K562 (cell line): ENCODE data around the gene ZNF564. TPM values are rescaled to one million over a fixed set of nuclear protein-coding genes. Genes with fewer than 3 reads are reported as not detected.

Source experiments
- ATAC-seq: fragments of 200-7000 bp; cut with Tn5 transposase; 3 replicates; pipeline ENCODE4 v1.9.1; 2020; ENCODE audit warnings: moderate library complexity
- BruUV-seq: library from RNA; stranded (reverse); fragments of 400-500 nt; replicated peaks from 2 replicates; lab custom pipeline; 2021; lab: Mats Ljungman, UMichigan
- CTCF ChIA-PET: fragments of 300-600 bp; formaldehyde crosslinking; extraction: SDS; loops from one replicate; lab custom pipeline; 2021; ENCODE audit warnings: low intra/inter-chr PET ratio; lab: Yijun Ruan, JAX
- POLR2A ChIA-PET: fragments of 300-600, 350-650 bp; sonication (Branson Sonifier 250); formaldehyde crosslinking; extraction: SDS; loops from one replicate; lab custom pipeline; 2021; ENCODE audit warnings: antibody characterized with exemption, inconsistent platforms; lab: Yijun Ruan, JAX
- DNase-seq, 4 experiments: peaks; one replicate each; pipeline versions ENCODE4 v3.0.0 to v3.0.0-alpha.2; 2011 to 2018; ENCODE audit warnings: low spot score in 3 of 4, mixed read lengths in 3 of 4; ENCODE audit errors: extremely low read depth in 1 of 4
- FAIRE-seq: peaks from 2 replicates; lab custom pipeline; 2011; peaks lifted over from hg19 to GRCh38; lab: Jason Lieb, UNC
- H2AFZ ChIP-seq: 2 replicates; pipeline ENCODE4 v1.6.0; 2011; ENCODE audit warnings: low read depth, low read length, control low read depth, inconsistent platforms
- H3K27ac ChIP-seq: fragments of 200-600 bp; 3 replicates; pipeline ENCODE4 v1.8.0; 2011; ENCODE audit warnings: low read depth, mild to moderate bottlenecking, control low read depth, inconsistent platforms, low read length, moderate library complexity, mixed read lengths; ENCODE audit errors: extremely low read depth
- H3K27me3 ChIP-seq, 2 experiments: fragments of 300-600 bp in 1 of 2; 2 replicates in 1 of 2; 3 replicates in 1 of 2; pipeline versions ENCODE4 v1.6.0 to v1.8.0; 2011; ENCODE audit warnings: inconsistent platforms in 2 of 2, low read length in 2 of 2, mild to moderate bottlenecking in 1 of 2, mixed read lengths in 1 of 2, moderate library complexity in 1 of 2; ENCODE audit not compliant: control insufficient read depth in 2 of 2, insufficient read depth in 2 of 2
- H3K36me3 ChIP-seq: fragments of 300-600 bp; 3 replicates; pipeline ENCODE4 v1.8.0; 2011; ENCODE audit warnings: mild to moderate bottlenecking, low read length, inconsistent platforms; ENCODE audit not compliant: control insufficient read depth, insufficient read depth
- H3K4me1 ChIP-seq, 2 experiments: fragments of 200-600 bp in 1 of 2; replicated peaks in 1 of 2; 2 replicates in 1 of 2; 3 replicates in 1 of 2; pipeline versions ENCODE4 v1.5.1 to v1.8.0; 2011; ENCODE audit warnings: inconsistent platforms in 2 of 2, low read length in 2 of 2, mild to moderate bottlenecking in 1 of 2, mixed read lengths in 1 of 2, moderate library complexity in 1 of 2; ENCODE audit not compliant: control insufficient read depth in 2 of 2, insufficient read depth in 2 of 2
- H3K4me2 ChIP-seq: 2 replicates; pipeline ENCODE4 v1.6.1; 2011; ENCODE audit warnings: low read length, control low read depth, inconsistent platforms, mixed read lengths; ENCODE audit not compliant: insufficient read depth
- H3K4me3 ChIP-seq: fragments of 200-600 bp; sonication (generic), shearing (Covaris generic); 2 replicates; pipeline ENCODE4 v1.5.1; 2016; ENCODE audit warnings: control low read depth, inconsistent platforms
- H3K79me2 ChIP-seq: fragments of 200-600 bp; 3 replicates; pipeline ENCODE4 v1.8.0; 2011; ENCODE audit warnings: low read length, inconsistent platforms; ENCODE audit not compliant: control insufficient read depth, insufficient read depth
- H3K9ac ChIP-seq, 2 experiments: 2 replicates each; pipeline versions ENCODE4 v1.6.0 to v1.6.1; 2011; ENCODE audit warnings: low read depth in 2 of 2, low read length in 2 of 2, control low read depth in 1 of 2, inconsistent platforms in 1 of 2, mild to moderate bottlenecking in 1 of 2, mixed read lengths in 1 of 2; ENCODE audit not compliant: insufficient read depth in 1 of 2
- H3K9me1 ChIP-seq: one replicate; pipeline ENCODE4 v1.6.0; 2011; ENCODE audit warnings: inconsistent platforms, mild to moderate bottlenecking, low read length, moderate library complexity; ENCODE audit not compliant: control insufficient read depth, insufficient read depth
- H3K9me3 ChIP-seq: replicated peaks from 2 replicates; pipeline ENCODE4 v1.5.1; 2011; ENCODE audit warnings: low read depth, low read length, inconsistent platforms; ENCODE audit not compliant: control insufficient read depth, insufficient read depth
- H4K20me1 ChIP-seq: replicated peaks from 2 replicates; pipeline ENCODE4 v1.6.1; 2011; ENCODE audit warnings: low read length, inconsistent platforms, mixed read lengths; ENCODE audit not compliant: control insufficient read depth, insufficient read depth
- BACH1 ChIP-seq: fragments of 200-800 bp; sonication (Bioruptor generic); IDR thresholded peaks from 2 replicates; pipeline ENCODE4 v1.6.1; 2016; ENCODE audit warnings: missing genetic modification characterization, missing compliant biosample characterization
- BCL6 ChIP-seq: fragments of 250-450 bp; sonication (Bioruptor Pico); IDR thresholded peaks from 2 replicates; pipeline ENCODE4 v1.4.0; 2020
- CBFA2T3 ChIP-seq: fragments of 450-650 bp; IDR thresholded peaks from 2 replicates; pipeline ENCODE4 v1.6.1; 2017
- ETS2 ChIP-seq: IDR thresholded peaks from 2 replicates; pipeline ENCODE4 v1.6.1; 2016; ENCODE audit warnings: borderline replicate concordance, missing genetic modification characterization, mild to moderate bottlenecking, moderate library complexity, missing compliant biosample characterization; ENCODE audit not compliant: poor library complexity, severe bottlenecking
- HNRNPLL ChIP-seq: fragments of 200-400 bp; formaldehyde crosslinking; IDR thresholded peaks from 2 replicates; pipeline ENCODE4 v1.6.1; 2017; ENCODE audit warnings: low read length, low read depth, mild to moderate bottlenecking; ENCODE audit not compliant: poor library complexity, severe bottlenecking
- SP1 ChIP-seq: sonication (generic); formaldehyde crosslinking; IDR thresholded peaks from 2 replicates; pipeline ENCODE4 v1.8.1; 2022; ENCODE audit warnings: mild to moderate bottlenecking, missing genetic modification reagents
- SREBF1 ChIP-seq: fragments of 150-350 bp; IDR thresholded peaks from 2 replicates; pipeline ENCODE4 v1.6.1; 2014; ENCODE audit warnings: antibody characterized with exemption, low read depth, low read length, borderline replicate concordance
- TCF7 ChIP-seq: sonication (generic); IDR thresholded peaks from 2 replicates; pipeline ENCODE4 v1.6.1; 2016; ENCODE audit warnings: antibody characterized with exemption, borderline replicate concordance
- ZKSCAN8 ChIP-seq: fragments of 200-800 bp; sonication (Bioruptor generic); IDR thresholded peaks from 2 replicates; pipeline ENCODE4 v1.6.1; 2016; ENCODE audit warnings: missing genetic modification characterization, missing compliant biosample characterization
- WGBS: fragments of 100-300 bp; shearing (Covaris generic); methylation state at CpG from one replicate; pipeline ENCODE4 v1.1.6; 2016; ENCODE audit warnings: low coverage, mixed read lengths; ENCODE audit not compliant: insufficient coverage; ENCODE audit errors: missing lambda C conversion rate; 5-methylcytosine and 5-hydroxymethylcytosine counted together
- in situ Hi-C: fragments of 300-500 bp; cut with MboI; formaldehyde crosslinking; loops from 4 replicates; pipeline ENCODE4 v1.15.0; 2018; ENCODE audit warnings: inconsistent platforms, mixed read lengths
- intact Hi-C: fragments of 100-400 bp; cut with micrococcal nuclease; formaldehyde crosslinking; loops from 2 replicates; pipeline ENCODE4 v1.14.2; 2022
- polyA plus RNA-seq, 8 experiments: library from polyadenylated mRNA; depleted of rRNA in 4 of 8; stranded (reverse) in 5 of 8; unstranded in 3 of 8; fragments of >200 nt; fragmentation: Nextera tagmentation in 2 of 8; fragmentation: Illumina TruSeq in 1 of 8; extraction: Ambion mirVana in 2 of 8; extraction: Trizol in 1 of 8; gene quantifications; 2 replicates each; pipeline versions ENCODE4 v1.2.1 to v1.2.3, GENCODE V29; 2011 to 2014; ENCODE audit warnings: inconsistent platforms in 1 of 8, missing spikeins in 1 of 8
- total RNA-seq, 7 experiments: library from RNA; depleted of rRNA in 6 of 7; stranded (reverse); fragments of >200 nt in 6 of 7; fragmentation: Illumina TruSeq in 2 of 7; extraction: Trizol in 2 of 7; gene quantifications; 2 replicates each; pipeline versions ENCODE4 v1.2.1 to v1.2.3, GENCODE V29; 2011 to 2021; ENCODE audit warnings: low replicate concordance in 1 of 7
- TF ChIP-seq, protein P1 (sequence below): sonication (generic); formaldehyde crosslinking; IDR thresholded peaks from 2 replicates; pipeline ENCODE4 v1.8.1; 2022; ENCODE audit warnings: missing genetic modification reagents
- TF ChIP-seq, protein P2 (sequence below): fragments of 200-800 bp; sonication (Bioruptor generic); IDR thresholded peaks from 2 replicates; pipeline ENCODE4 v1.6.1; 2017; ENCODE audit warnings: missing genetic modification characterization, missing compliant biosample characterization
- TF ChIP-seq, protein P3 (sequence below), 2 experiments: fragments of 450-650 bp in 1 of 2; sonication (generic) in 1 of 2; formaldehyde crosslinking; conservative IDR thresholded peaks; 2 replicates each; pipeline versions ENCODE4 v1.4.0 to v1.8.1; 2020 to 2022; ENCODE audit warnings: mild to moderate bottlenecking in 1 of 2, missing genetic modification reagents in 1 of 2

The ZNF564 gene
- total and polyA plus RNA-seq, 9 of the 15 experiments (the other 6 are each of a cell fraction or from before 2014, with no cell fraction given), result 1.4 to 8.1 (median 5.6) TPM

DNA sequence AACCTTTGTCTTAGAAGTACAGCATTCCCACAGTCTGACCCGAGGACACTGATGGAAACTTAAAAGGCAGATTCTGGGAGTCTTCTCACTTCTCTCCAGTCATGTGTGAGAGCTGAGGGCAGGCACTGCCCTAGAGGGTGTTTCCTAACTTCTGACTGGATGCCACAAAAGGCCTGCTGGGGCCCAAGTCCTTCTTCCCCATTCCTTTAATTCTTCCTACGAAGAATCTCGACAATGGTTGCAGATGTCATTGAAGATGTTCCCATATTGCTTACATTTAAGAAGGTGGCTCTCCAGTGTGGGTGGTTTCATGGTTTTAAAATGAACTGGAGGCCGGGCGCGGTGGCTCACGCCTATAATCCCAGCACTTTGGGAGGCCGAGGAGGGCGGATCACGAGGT lies 27.4 kb upstream of the ZNF564 start:
- no peak for TF ChIP-seq HNRNPLL
- TF ChIP-seq BCL6, result no peak
- no peak for TF ChIP-seq SREBF1
- TF ChIP-seq ZKSCAN8, result no peak
- TF ChIP-seq, protein P1, sequence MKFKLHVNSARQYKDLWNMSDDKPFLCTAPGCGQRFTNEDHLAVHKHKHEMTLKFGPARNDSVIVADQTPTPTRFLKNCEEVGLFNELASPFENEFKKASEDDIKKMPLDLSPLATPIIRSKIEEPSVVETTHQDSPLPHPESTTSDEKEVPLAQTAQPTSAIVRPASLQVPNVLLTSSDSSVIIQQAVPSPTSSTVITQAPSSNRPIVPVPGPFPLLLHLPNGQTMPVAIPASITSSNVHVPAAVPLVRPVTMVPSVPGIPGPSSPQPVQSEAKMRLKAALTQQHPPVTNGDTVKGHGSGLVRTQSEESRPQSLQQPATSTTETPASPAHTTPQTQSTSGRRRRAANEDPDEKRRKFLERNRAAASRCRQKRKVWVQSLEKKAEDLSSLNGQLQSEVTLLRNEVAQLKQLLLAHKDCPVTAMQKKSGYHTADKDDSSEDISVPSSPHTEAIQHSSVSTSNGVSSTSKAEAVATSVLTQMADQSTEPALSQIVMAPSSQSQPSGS (CRISPR knock-in tag), result no peak
- TF ChIP-seq, protein P2, sequence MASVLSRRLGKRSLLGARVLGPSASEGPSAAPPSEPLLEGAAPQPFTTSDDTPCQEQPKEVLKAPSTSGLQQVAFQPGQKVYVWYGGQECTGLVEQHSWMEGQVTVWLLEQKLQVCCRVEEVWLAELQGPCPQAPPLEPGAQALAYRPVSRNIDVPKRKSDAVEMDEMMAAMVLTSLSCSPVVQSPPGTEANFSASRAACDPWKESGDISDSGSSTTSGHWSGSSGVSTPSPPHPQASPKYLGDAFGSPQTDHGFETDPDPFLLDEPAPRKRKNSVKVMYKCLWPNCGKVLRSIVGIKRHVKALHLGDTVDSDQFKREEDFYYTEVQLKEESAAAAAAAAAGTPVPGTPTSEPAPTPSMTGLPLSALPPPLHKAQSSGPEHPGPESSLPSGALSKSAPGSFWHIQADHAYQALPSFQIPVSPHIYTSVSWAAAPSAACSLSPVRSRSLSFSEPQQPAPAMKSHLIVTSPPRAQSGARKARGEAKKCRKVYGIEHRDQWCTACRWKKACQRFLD (CRISPR knock-in tag), result no peak
- TF ChIP-seq SP1 (CRISPR knock-in tag), result no peak
- TF ChIP-seq, protein P3, sequence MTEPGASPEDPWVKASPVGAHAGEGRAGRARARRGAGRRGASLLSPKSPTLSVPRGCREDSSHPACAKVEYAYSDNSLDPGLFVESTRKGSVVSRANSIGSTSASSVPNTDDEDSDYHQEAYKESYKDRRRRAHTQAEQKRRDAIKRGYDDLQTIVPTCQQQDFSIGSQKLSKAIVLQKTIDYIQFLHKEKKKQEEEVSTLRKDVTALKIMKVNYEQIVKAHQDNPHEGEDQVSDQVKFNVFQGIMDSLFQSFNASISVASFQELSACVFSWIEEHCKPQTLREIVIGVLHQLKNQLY (CRISPR knock-in tag; conservative IDR thresholded peaks at IDR 0.05), result no peak
- no peak for TF ChIP-seq CBFA2T3
- TF ChIP-seq TCF7, result no peak
- TF ChIP-seq ETS2 (tag), result no peak
- TF ChIP-seq BACH1, result no peak
- WGBS, result 88% methylated on average over 10 of the region's 10 CpGs
- BruUV-seq, result no TSS peak
- no peak overlapping the region for H3K4me3 ChIP-seq
- no peak overlapping the region for H3K9ac ChIP-seq
- peaks cover 19% of the 10 kb centered on the region for H3K36me3 ChIP-seq
- H3K4me1 ChIP-seq, result no peaks in the 10 kb centered on the region; a peak in 1 of 5 replicates
- H3K9me3 ChIP-seq, result peaks cover 18% of the 10 kb centered on the region
- in situ Hi-C loops, result no loop called here
- no peaks in the 10 kb centered on the region for H3K9me1 ChIP-seq
- H3K27me3 ChIP-seq, result no peaks in the 10 kb centered on the region
- POLR2A ChIA-PET, result no interaction called here
- FAIRE-seq, result no peak
- CTCF ChIA-PET, result no interaction called here
- intact Hi-C loops, result no loop called here
- H3K79me2 ChIP-seq, result no peaks in the 10 kb centered on the region
- H4K20me1 ChIP-seq, result no peaks in the 10 kb centered on the region
- no peak overlapping the region for H2AFZ ChIP-seq
- no peak for DNase-seq
- no peak overlapping the region for H3K4me2 ChIP-seq
- no peak overlapping the region for H3K27ac ChIP-seq
- ATAC-seq, result no peak
